Testis (tissue), 3 donors: ENCODE results near the gene CACNA1I. TPM values are rescaled to one million over a fixed set of nuclear protein-coding genes. Genes with fewer than 3 reads are reported as not detected.

Experiments
- DNase-seq: peaks from one replicate; pipeline ENCODE4 v3.0.0-alpha.2; 2019
- H3K27ac ChIP-seq, 2 donors: fragments of 200-600 bp; sonication (generic); one replicate each; pipeline ENCODE4 v1.5.1; 2019
- H3K27me3 ChIP-seq: fragments of 200-600 bp; sonication (generic); one replicate; pipeline ENCODE4 v1.5.1; 2019
- H3K36me3 ChIP-seq: fragments of 200-600 bp; sonication (generic); one replicate; pipeline ENCODE4 v1.5.1; 2017; ENCODE audit warnings: low read depth; ENCODE audit errors: missing control alignments
- H3K4me1 ChIP-seq: fragments of 200-600 bp; sonication (generic); one replicate; pipeline ENCODE4 v1.5.1; 2019
- H3K4me3 ChIP-seq, 2 donors: fragments of 200-600 bp; sonication (generic); one replicate each; pipeline ENCODE4 v1.5.1; 2017 to 2019
- H3K9me3 ChIP-seq: fragments of 200-600 bp; sonication (generic); one replicate; pipeline ENCODE4 v1.5.1; 2017
- CTCF ChIP-seq, 3 experiments: fragments of 450-650 bp in 2 of 3; fragments of 200-600 bp in 1 of 3; sonication (generic) in 1 of 3; IDR thresholded peaks; one replicate each; pipeline ENCODE4 v1.5.1; 2016 to 2019; ENCODE audit warnings: antibody characterized with exemption in 3 of 3, mild to moderate bottlenecking in 2 of 3, moderate library complexity in 1 of 3
- POLR2A ChIP-seq: fragments of 450-650 bp; IDR thresholded peaks from one replicate; pipeline ENCODE4 v1.6.1; 2017; ENCODE audit warnings: antibody characterized with exemption, mild to moderate bottlenecking, moderate library complexity
- WGBS, 2 donors: methylation state at CpG; one replicate each; pipeline ENCODE4 v1.1.5; 2018; 5-methylcytosine and 5-hydroxymethylcytosine counted together
- intact Hi-C: fragments of 100-400 bp; cut with DNase I; formaldehyde crosslinking; loops from one replicate; pipeline ENCODE4 v1.15.1; 2023; ENCODE audit warnings: low total_unique reads
- polyA plus RNA-seq: library from polyadenylated mRNA; stranded (reverse); fragments of 350-450 nt; fragmentation: Illumina TruSeq; extraction: RNeasy Lipid Tissue Mini Kit (QIAGEN cat#74804); gene quantifications from one replicate; pipeline ENCODE4 v1.2.3, GENCODE V29; 2014; ENCODE audit warnings: low read depth, low replicate concordance; ENCODE audit not compliant: insufficient read depth
- total RNA-seq, 2 donors: library from RNA; depleted of rRNA; stranded (reverse); fragments of >200 nt; gene quantifications; one replicate each; pipeline ENCODE4 v1.2.3, GENCODE V29; 2016

CACNA1I gene
- total and polyA plus RNA-seq, 3 donors from 2014 or later, result 1.3 to 2.0 (median 1.7) TPM

DNA sequence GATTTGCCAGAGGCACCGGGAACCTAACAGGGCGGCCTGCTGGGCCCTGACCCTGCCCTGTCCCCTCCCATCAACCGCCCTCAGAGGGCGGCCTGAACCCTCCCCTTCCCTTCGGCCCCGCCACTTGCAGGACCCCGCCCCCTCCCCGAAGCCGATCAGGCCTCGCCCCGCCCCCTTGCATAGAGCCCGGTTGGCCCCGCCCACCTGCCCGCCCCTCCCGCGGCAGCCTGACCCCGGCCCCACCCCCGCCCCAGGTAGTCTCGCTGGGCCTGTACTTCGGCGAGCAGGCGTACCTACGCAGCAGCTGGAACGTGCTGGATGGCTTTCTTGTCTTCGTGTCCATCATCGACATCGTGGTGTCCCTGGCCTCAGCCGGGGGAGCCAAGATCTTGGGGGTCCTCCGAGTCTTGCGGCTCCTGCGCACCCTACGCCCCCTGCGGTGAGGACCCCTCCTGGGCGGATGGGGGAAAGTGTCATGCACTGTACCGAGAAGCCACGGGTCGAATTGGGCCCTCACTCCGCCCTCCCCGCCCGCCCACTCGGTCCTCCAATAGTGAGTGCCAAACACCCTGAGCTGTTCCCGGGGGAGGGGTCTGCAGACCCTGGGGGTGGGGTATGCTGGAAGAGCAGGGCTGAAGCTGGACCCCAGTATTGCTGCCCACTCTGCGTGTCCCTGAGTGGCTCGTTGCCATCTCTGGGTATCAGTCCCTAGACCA, 94.1 kb downstream of the CACNA1I start:
- Histone ChIP-seq H3K9me3 (no peaks in the 10 kb centered on the region), H3K27ac (no peak overlapping the region), H3K36me3 (no peaks in the 10 kb centered on the region), H3K4me1 (peaks cover 16% of the 10 kb centered on the region), H3K27me3 (no peaks in the 10 kb centered on the region), H3K4me3 (no peak overlapping the region)
- TF ChIP-seq POLR2A (no peak), CTCF (IDR thresholded peaks at IDR 0.05) (no peak)
- peak; percentile 46 for DNase-seq
- WGBS, 2 donors, result 7 to 23% methylated on average over 3 to 30 of the region's 44 CpGs
- intact Hi-C loops, result no loop called here

GRCh38 chr22:39665229-39665628, 94.7 kb downstream of the CACNA1I start:
- 68% methylated on average over 8 of the region's 8 CpGs; no CpG with 5 or more reads in 1 of the 2 donors for WGBS, 2 donors
- Histone ChIP-seq H3K4me3 (no peak overlapping the region), H3K27ac (no peak overlapping the region), H3K4me1 (peaks cover 16% of the 10 kb centered on the region), H3K27me3 (no peaks in the 10 kb centered on the region), H3K36me3 (no peaks in the 10 kb centered on the region), H3K9me3 (no peaks in the 10 kb centered on the region)
- intact Hi-C loops, result no loop called here
- DNase-seq, result no peak
- no peak for TF ChIP-seq CTCF (IDR thresholded peaks at IDR 0.05)
- no peak for TF ChIP-seq POLR2A

DNA sequence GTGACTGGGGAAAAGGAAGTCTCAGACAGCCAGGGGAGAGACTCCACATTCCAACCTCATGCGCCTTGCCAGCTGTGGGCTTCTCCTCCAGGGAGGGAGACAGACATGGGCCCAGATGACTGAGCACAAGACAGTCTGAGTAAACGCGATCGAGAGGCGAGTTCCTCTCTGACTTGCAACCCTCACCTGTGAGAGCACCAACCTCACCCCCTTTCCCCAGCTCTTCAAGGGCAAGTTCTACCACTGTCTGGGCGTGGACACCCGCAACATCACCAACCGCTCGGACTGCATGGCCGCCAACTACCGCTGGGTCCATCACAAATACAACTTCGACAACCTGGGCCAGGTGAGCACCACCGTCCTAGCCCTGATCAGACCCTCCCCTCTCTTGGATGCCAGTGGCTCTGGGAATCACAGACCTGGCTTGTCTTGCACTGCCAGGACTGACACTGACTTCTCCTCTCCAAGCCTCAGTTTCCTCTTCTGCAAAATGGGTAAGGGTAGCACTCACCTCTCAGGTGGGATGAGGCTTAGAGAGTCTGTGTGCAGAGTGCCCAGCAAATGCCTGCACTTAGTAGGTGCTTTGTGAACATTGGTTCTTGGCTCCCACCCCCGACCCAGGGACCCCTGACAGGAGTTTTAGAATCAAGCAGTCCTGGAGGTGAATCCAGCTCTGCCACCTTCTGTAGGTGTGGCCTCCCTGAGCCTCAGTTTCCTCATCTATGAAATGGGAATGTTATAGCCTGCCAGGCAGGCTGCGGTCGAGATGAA, 95.3 kb downstream of the CACNA1I start:
- Histone ChIP-seq H3K27ac (no peak overlapping the region), H3K9me3 (no peaks in the 10 kb centered on the region), H3K36me3 (no peaks in the 10 kb centered on the region), H3K4me1 (peaks cover 16% of the 10 kb centered on the region), H3K4me3 (no peak overlapping the region), H3K27me3 (no peaks in the 10 kb centered on the region)
- DNase-seq, result no peak
- intact Hi-C loops, result no loop called here
- TF ChIP-seq CTCF (IDR thresholded peaks at IDR 0.05), result no peak
- no peak for TF ChIP-seq POLR2A
- 70 to 87% methylated on average over 10 to 16 of the region's 16 CpGs for WGBS, 2 donors

GRCh38 chr22:39666495-39666894, 95.9 kb downstream of the CACNA1I start:
- Histone ChIP-seq H3K27ac (no peak overlapping the region), H3K9me3 (no peaks in the 10 kb centered on the region), H3K4me1 (peaks cover 16% of the 10 kb centered on the region), H3K27me3 (no peaks in the 10 kb centered on the region), H3K4me3 (no peak overlapping the region), H3K36me3 (no peaks in the 10 kb centered on the region)
- intact Hi-C loops, result no loop called here
- no peak for TF ChIP-seq CTCF (IDR thresholded peaks at IDR 0.05)
- TF ChIP-seq POLR2A, result no peak
- DNase-seq, result no peak
- WGBS, 2 donors, result 90 to 100% methylated on average over 1 to 5 of the region's 5 CpGs
